ENCODE measurements around the gene SYNDIG1.

DNA sequence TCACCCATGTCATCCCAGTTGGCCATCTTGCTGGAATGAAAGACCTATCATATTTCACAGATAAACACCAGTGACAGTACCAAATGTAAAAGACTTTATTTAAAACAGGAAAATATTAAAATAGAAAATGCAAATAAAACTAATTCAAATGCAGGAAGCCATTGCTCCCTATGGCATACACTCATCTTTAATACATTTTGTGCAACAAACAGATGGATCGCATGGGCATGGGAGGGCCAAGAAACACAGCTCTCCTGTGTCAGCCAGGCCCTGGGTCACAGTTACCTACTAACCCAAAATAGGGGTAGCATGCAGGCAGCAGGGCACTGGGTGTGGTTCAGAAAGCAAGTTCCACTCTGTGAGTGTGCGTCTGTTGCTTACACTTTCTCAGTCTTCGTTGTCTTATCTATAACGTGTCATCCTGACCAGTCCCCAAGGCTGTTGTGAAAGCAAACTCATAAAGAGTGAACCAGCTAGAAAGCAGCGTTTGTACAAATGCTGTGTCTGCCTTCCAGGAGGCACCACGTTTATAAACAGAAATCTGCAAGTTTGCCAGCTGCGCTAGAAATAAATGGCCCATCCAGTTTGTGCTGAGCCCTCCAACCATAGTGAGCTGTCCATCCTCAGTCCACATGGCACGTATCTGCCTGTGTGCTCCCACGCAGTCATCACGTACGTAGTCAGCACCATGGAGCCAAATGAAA is 180.5 kb downstream of the SYNDIG1 start:
- no peak for TF ChIP-seq CTCF (IDR thresholded peaks at IDR 0.05)
- no peak for TF ChIP-seq FOXJ3 (CRISPR knock-in tag; IDR thresholded peaks at IDR 0.05)
- TF ChIP-seq, protein P1, sequence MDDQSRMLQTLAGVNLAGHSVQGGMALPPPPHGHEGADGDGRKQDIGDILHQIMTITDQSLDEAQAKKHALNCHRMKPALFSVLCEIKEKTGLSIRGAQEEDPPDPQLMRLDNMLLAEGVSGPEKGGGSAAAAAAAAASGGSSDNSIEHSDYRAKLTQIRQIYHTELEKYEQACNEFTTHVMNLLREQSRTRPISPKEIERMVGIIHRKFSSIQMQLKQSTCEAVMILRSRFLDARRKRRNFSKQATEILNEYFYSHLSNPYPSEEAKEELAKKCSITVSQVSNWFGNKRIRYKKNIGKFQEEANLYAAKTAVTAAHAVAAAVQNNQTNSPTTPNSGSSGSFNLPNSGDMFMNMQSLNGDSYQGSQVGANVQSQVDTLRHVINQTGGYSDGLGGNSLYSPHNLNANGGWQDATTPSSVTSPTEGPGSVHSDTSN (IDR thresholded peaks at IDR 0.05), result no peak
- no peak for TF ChIP-seq TEAD4 (IDR thresholded peaks at IDR 0.05; ENCODE audit: borderline replicate concordance, insufficient read depth)
- TF ChIP-seq, protein P2, sequence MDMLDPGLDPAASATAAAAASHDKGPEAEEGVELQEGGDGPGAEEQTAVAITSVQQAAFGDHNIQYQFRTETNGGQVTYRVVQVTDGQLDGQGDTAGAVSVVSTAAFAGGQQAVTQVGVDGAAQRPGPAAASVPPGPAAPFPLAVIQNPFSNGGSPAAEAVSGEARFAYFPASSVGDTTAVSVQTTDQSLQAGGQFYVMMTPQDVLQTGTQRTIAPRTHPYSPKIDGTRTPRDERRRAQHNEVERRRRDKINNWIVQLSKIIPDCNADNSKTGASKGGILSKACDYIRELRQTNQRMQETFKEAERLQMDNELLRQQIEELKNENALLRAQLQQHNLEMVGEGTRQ (IDR thresholded peaks at IDR 0.05; ENCODE audit: borderline replicate concordance, low read depth, low read length), result no peak
- no peak for TF ChIP-seq POLR2AphosphoS5 (IDR thresholded peaks at IDR 0.05; ENCODE audit: low read depth, low read length)
- TF ChIP-seq, protein P3, sequence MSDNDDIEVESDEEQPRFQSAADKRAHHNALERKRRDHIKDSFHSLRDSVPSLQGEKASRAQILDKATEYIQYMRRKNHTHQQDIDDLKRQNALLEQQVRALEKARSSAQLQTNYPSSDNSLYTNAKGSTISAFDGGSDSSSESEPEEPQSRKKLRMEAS (IDR thresholded peaks at IDR 0.05; ENCODE audit: low read depth), result no peak
- no peak for TF ChIP-seq JUND (IDR thresholded peaks at IDR 0.05)
- no peak for TF ChIP-seq REST (IDR thresholded peaks at IDR 0.05; ENCODE audit: low read depth, low read length)

All from SK-N-SH (cell line).